ENCODE measurements around the gene SIRPA.

GRCh38 chr20:1861996-1862662, 33.1 kb upstream of the SIRPA start:
- TF ChIP-seq CTCF (conservative IDR thresholded peaks at IDR 0.05) (no peak), ZFX (IDR thresholded peaks at IDR 0.05) (no peak)

Measured in C4-2B (cell line).